ENCODE measurements around the gene TBCD. TPM values are rescaled to one million over a fixed set of nuclear protein-coding genes. Genes with fewer than 3 reads are reported as not detected.
"Not testable (repeated sequence)": the region's sequence is repeated elsewhere in the genome, so short reads cannot be mapped to it uniquely, and the experiment has no call there.

Gene TBCD
- total RNA-seq, 1 donor from 2014 or later = 49.9 TPM

- H3K27ac Mint-ChIP-seq = no peak overlapping the region
- ATAC-seq (ENCODE audit: low read depth) = peak; percentile 72
These were observed 234.1 kb downstream of the TBCD start for GRCh38 chr17:82985973-82986372.

GRCh38 chr17:82989051-82989450, 237.2 kb downstream of the TBCD start:
- CTCF ChIA-PET; H3K27ac Mint-ChIP-seq; H3K36me3 Mint-ChIP-seq (ENCODE audit: low read depth); H3K27me3 Mint-ChIP-seq; POLR2A ChIA-PET; ATAC-seq (ENCODE audit: low read depth); H3K4me3 Mint-ChIP-seq; DNase-seq; intact Hi-C loops (cut with micrococcal nuclease): not testable (repeated sequence)
- H3K9me3 Mint-ChIP-seq = peaks cover 12% of the 10 kb centered on the region
- H3K4me1 Mint-ChIP-seq = peaks cover 17% of the 10 kb centered on the region

More at GRCh38 chr17:82985973-82986372, 234.1 kb downstream of the TBCD start:
- TF ChIP-seq CTCF (IDR thresholded peaks at IDR 0.05) = no peak
- peaks cover 23% of the 10 kb centered on the region for H3K4me1 Mint-ChIP-seq
- intact Hi-C loops (cut with micrococcal nuclease) = no loop called here
- no peaks in the 10 kb centered on the region for H3K9me3 Mint-ChIP-seq
- H3K4me3 Mint-ChIP-seq = peak overlapping the region; percentile 64
- no peaks in the 10 kb centered on the region for H3K36me3 Mint-ChIP-seq (ENCODE audit: low read depth)
- POLR2A ChIA-PET = no interaction called here
- CTCF ChIA-PET = no interaction called here
- H3K27me3 Mint-ChIP-seq = peaks cover 5% of the 10 kb centered on the region
- no peak for DNase-seq

- ATAC-seq (ENCODE audit: low read depth) (no peak), DNase-seq (no peak)
- peaks cover 17% of the 10 kb centered on the region for H3K9me3 Mint-ChIP-seq
- H3K4me3 Mint-ChIP-seq = no peak overlapping the region
- CTCF ChIA-PET = no interaction called here
- H3K36me3 Mint-ChIP-seq (ENCODE audit: low read depth) = peaks cover 5% of the 10 kb centered on the region
- intact Hi-C loops (cut with micrococcal nuclease) = no loop called here
- no peak for TF ChIP-seq CTCF (IDR thresholded peaks at IDR 0.05)
- H3K4me1 Mint-ChIP-seq = peaks cover 17% of the 10 kb centered on the region
- POLR2A ChIA-PET = no interaction called here
- H3K27me3 Mint-ChIP-seq = peaks cover 5% of the 10 kb centered on the region
- H3K27ac Mint-ChIP-seq = no peak overlapping the region
These were observed 238.0 kb downstream of the TBCD start for GRCh38 chr17:82989881-82990280.

GRCh38 chr17:82993005-82993404, 241.1 kb downstream of the TBCD start:
- CTCF ChIA-PET = no interaction called here

More at GRCh38 chr17:82993005-82993404, 241.1 kb downstream of the TBCD start:
- Mint-ChIP-seq H3K27me3 (peaks cover 3% of the 10 kb centered on the region), H3K36me3 (ENCODE audit: low read depth) (peaks cover 5% of the 10 kb centered on the region), H3K4me1 (peaks cover 2% of the 10 kb centered on the region), H3K27ac (no peak overlapping the region), H3K9me3 (peaks cover 17% of the 10 kb centered on the region), H3K4me3 (no peak overlapping the region)
- ATAC-seq (ENCODE audit: low read depth) (no peak), DNase-seq (no peak)
- intact Hi-C loops (cut with micrococcal nuclease) = no loop called here
- TF ChIP-seq CTCF (IDR thresholded peaks at IDR 0.05) = no peak
- POLR2A ChIA-PET = no interaction called here

Other genes starting within 250 kb of the TBCD start
- gene FOXK2, start 232.3 kb upstream of the TBCD start, total RNA-seq = 56.4 and 60.4 TPM in 2 replicates
- gene WDR45B, start 103.6 kb upstream of the TBCD start, total RNA-seq = 48.3 and 51.2 TPM in 2 replicates
- gene RAB40B, start 53.4 kb upstream of the TBCD start, total RNA-seq = 2.0 and 2.6 TPM in 2 replicates
- 26.7 and 28.5 TPM in 2 replicates for gene FN3KRP, start 35.4 kb upstream of the TBCD start, total RNA-seq
- gene FN3K, start 16.4 kb upstream of the TBCD start, total RNA-seq = 0.44 and 0.98 TPM in 2 replicates
- not detected in 2 replicates for gene ZNF750, start 88.0 kb downstream of the TBCD start, total RNA-seq

Measured in activated B cell treated with CpG ODN at 0.5 μM for 24 hours (primary cell).